Right kidney (tissue), 1 donor: ENCODE data around the gene ASRGL1.
"Not testable (repeated sequence)": the region's sequence is repeated elsewhere in the genome, so short reads cannot be mapped to it uniquely, and the experiment has no call there.

Experiments used
- DNase-seq: peaks from one replicate; pipeline ENCODE4 v3.0.0-alpha.2; 2016

ASRGL1 gene

GRCh38 chr11:62345861-62346260 is 8.6 kb downstream of the ASRGL1 start:
- DNase-seq: no peak

DNA sequence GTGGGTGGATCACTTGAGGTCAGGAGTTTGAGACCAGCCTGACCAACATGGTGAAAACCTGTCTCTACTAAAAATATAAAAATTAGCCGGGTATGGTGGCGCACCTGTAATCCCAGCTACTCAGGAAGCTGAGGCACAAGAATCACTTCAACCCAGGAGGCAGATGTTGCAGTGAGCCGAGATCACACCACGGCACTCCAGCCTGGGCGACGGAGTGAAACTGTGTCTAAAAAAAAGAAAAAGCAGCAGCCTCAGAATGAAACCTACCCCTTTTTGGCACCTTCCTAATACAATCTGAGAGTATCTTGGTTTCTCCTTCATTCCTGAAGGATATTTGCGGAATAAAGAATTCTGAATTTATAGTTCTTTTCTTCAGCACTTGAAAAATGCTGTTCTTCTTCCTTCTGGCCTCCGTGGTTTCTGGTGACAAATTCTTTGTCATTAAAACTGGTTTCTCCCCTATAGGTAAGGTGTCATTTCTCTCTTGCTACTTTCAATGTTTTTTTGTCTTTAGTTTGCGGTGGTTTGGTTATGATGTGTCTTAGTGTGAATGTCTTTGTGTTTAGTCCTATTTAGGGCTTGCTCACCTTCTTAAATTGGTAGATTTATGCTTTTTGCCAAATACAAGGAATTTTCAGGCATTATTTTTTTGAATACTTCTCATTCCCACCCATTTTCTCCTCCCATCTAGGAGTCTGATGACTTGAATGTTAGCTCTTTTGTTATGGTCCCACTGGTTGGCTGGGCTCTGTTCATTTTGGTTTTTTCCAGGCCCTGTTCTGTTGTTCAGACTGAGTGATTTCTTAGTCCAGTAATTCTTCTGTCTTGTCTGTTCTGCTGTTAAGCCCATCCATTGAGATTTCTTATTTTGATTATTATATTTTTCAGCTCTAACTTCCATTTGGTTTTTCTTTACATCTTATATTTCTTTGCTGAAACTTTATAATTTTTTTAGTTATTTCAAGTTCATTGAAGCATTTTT is 15.4 kb downstream of the ASRGL1 start:
- DNase-seq: no peak

GRCh38 chr11:62353841-62354240 is 16.6 kb downstream of the ASRGL1 start:
- DNase-seq: no peak

- DNase-seq: no peak
Observed at GRCh38 chr11:62358273-62358672, 21.0 kb downstream of the ASRGL1 start.

DNA sequence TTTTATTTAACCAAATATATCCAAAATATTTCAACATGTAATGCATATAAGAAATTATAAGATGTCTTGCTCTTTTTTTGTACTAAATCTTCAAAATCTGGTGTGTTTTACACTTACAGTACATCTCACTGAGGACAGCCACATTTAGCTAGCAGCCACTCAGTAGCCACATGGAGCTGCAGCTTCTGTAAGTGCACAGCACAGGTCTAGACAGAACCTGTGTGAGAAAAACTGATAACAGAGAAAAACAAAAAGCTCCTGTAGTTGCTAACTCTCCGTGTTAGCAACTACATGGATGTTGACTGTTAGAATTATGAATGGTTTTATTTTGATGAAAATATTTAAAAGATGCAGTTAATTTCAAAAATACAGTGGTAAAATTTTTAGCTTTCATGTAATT is 22.2 kb downstream of the ASRGL1 start:
- DNase-seq: no peak

- DNase-seq: no peak
Observed at GRCh38 chr11:62360685-62361084, 23.4 kb downstream of the ASRGL1 start.

DNA sequence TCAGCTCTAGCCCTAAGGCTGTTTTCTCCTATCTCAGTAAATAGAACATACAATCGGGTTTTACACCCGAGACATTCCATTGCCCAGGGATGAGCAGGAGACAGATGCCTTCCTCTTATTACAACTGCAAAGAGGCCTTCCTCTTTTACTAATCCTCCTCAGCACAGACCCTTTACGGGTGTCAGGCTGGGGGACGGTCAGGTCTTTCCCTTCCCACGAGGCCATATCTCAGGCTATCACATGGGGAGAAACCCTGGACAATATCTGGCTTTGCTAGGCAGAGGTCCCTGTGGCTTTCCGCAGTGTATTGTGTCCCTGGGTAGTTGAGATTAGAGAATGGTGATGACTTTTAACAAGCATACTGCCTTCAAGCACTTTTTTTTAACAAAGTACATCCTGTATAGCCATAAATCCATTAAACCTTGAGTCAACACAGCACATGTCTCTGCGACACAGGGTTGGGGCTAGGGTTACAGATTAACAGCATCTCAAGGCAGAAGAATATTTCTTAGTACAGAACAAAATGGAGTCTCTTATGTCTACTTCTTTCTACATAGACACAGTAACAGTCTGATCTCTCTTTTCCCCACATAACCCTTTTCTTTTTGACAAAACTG is 31.7 kb downstream of the ASRGL1 start:
- not testable (repeated sequence) for DNase-seq

DNA sequence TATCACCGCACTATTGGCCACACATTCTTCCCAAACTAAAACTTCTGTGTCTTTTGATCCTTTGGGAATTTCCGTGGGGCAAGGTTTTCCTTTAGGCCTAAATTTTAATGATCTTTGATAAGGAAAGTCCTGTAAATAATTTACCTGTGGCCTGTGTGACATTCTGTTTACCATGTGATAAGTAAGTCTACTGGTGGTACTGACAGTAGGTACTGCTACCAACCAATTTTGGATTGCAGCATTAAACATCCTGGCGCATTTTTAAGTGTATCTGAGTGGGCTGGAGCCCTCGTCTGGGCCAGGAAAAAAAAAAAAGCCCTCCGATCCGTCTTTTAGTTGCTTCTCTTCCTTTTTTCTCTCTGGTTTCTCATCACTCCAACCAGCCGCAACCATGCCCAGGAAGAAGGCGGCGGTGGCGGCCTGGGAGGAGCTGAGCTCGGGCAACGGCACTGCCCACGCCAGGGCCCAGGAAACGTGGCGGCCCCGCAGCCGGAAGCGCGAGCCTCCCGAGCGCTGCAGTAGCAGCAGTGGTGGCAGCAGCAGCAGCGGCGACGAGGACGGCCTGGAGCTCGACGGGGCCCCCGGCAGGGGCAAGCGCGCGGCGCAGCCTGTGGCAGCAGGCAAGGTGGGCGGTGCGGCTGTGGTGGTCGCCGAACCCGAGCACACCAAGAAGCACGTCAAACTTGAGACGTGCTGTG is 33.6 kb downstream of the ASRGL1 start:
- DNase-seq: peak; percentile 29

DNA sequence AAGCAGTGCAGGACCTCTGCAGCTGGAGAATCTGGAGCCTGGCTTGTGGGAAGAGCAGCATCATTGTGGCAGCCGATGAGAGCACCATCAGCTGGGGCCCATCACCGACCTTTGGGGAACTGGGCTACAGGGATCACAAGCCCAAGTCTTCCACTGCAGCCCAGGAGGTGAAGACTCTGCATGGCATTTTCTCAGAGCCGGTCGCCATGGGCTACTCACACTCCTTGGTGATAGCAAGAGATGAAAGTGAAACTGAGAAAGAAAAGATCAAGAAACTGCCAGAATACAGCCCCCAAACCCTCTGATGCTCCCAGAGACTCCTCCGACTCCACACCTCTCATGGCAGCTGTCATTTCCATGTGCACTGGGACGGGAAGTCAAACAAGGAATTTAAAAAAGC is 35.6 kb downstream of the ASRGL1 start:
- no peak for DNase-seq

GRCh38 chr11:62373464-62374119 is 36.3 kb downstream of the ASRGL1 start:
- DNase-seq: no peak

GRCh38 chr11:62374801-62375200 is 37.6 kb downstream of the ASRGL1 start:
- no peak for DNase-seq

GRCh38 chr11:62378459-62379063 is 41.3 kb downstream of the ASRGL1 start:
- not testable (repeated sequence) for DNase-seq

GRCh38 chr11:62379586-62379985 is 42.3 kb downstream of the ASRGL1 start:
- not testable (repeated sequence) for DNase-seq

DNA sequence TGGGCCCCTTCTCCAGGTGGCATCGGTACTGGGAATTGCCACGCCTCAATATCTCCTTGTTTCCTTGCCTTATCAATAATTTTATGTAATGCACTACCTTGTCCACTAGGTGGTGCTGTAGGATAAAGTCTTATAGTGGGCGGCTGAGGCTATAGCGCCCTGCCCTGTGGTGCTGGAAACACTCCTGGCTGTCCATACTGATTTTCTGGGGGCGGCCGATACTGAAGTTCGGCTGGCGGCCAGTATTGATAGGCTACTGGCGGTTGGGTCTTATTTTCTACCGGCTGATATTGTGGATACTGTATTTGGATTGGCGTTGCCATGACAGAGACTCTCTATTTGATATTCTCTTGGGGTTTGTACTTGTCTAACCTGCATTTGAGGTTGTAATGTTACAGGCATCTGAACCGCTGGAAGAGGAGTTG is 43.6 kb downstream of the ASRGL1 start:
- DNase-seq: peak; percentile 72

DNA sequence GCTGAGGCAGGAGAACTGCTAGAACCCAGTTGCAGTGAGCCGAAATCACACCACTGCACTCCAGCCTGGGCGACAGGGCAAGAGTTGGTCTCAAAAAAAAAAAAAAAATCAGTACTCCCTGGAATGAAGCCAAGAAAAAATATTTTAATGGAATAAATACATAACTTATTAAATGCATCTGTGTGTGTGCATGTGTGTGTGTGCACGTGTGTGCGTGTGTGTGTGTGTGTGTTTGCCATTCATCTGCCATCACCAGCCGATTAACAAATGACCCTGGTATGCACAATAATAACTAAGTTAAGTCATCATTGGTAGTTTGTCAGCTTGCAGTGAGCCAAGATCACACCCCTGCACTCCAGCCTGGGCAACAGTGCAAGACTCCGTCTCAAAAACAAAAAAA is 46.6 kb downstream of the ASRGL1 start:
- DNase-seq: no peak

GRCh38 chr11:62386083-62386482 is 48.8 kb downstream of the ASRGL1 start:
- DNase-seq: not testable (repeated sequence)

- DNase-seq: no peak
Observed at GRCh38 chr11:62387381-62387780, 50.1 kb downstream of the ASRGL1 start.

- DNase-seq: no peak
Observed at GRCh38 chr11:62388999-62389398, 51.8 kb downstream of the ASRGL1 start.

GRCh38 chr11:62390237-62390636 is 53.0 kb downstream of the ASRGL1 start:
- DNase-seq: no peak

GRCh38 chr11:62390722-62391121 is 53.5 kb downstream of the ASRGL1 start:
- no peak for DNase-seq

DNA sequence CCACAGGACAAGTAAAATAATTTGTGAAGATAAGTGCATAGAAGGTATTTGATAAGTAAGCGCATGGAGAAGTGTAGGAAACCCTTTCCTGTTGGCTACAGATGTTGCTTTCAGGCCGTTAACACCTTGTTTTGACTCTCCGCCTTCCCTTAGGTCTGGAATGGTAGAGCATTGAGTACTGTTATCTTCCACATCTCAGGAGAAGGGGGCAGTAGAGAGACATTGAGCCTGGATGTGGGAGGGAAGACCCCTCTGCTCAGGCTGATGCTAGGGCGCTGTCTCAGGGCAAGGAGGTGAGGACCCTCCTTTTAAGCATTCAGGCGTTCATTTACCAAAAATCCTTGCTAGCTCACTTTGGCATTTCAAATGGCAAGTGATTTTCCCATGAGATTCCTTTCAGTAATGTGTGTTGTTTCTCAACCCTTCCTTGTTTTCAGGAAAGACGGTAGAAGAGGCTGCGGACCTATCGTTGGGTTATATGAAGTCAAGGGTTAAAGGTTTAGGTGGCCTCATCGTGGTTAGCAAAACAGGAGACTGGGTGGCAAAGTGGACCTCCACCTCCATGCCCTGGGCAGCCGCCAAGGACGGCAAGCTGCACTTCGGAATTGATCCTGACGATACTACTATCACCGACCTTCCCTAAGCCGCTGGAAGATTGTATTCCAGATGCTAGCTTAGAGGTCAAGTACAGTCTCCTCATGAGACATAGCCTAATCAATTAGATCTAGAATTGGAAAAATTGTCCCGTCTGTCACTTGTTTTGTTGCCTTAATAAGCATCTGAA is 54.6 kb downstream of the ASRGL1 start:
- no peak for DNase-seq
